Measurements from ENCODE around the gene ZDHHC3. TPM values are rescaled to one million over a fixed set of nuclear protein-coding genes. Genes with fewer than 3 reads are reported as not detected.

The ZDHHC3 gene
- total RNA-seq, 1 donor from 2014 or later: 63.7 TPM

- Mint-ChIP-seq H3K27ac (no peak overlapping the region), H3K27me3 (ENCODE audit: low read depth) (no peaks in the 10 kb centered on the region), H3K36me3 (no peaks in the 10 kb centered on the region), H3K9me3 (no peaks in the 10 kb centered on the region), H3K4me3 (no peak overlapping the region), H3K4me1 (no peaks in the 10 kb centered on the region)
- DNase-seq (ENCODE audit: low spot score in 2 of 2, unreplicated experiment in 2 of 2): no peak
- no peak for TF ChIP-seq CTCF (IDR thresholded peaks at IDR 0.05; ENCODE audit: unreplicated experiment)
Observed at GRCh38 chr3:44875596-44875995, 100.4 kb downstream of the ZDHHC3 start.

Other genes with a start within 250 kb of the ZDHHC3 start
- gene ZNF501, start 246.5 kb downstream of the ZDHHC3 start, total RNA-seq: 4.0 to 6.2 TPM (median 4.8 TPM) in 3 replicates
- gene KIAA1143, start 214.6 kb downstream of the ZDHHC3 start, total RNA-seq: 35.8 to 41.4 TPM (median 36.4 TPM) in 3 replicates
- 10.6 to 11.3 TPM (median 10.7 TPM) in 3 replicates for gene KIF15, start 214.4 kb downstream of the ZDHHC3 start, total RNA-seq
- 17.7 to 20.2 TPM (median 18.8 TPM) in 3 replicates for gene TMEM42, start 114.3 kb downstream of the ZDHHC3 start, total RNA-seq
- gene TGM4, start 101.6 kb downstream of the ZDHHC3 start, total RNA-seq: 0.09 TPM in 1 of 3 replicates, not detected in the others
- gene EXOSC7, start 70 bp upstream of the ZDHHC3 start, total RNA-seq: 53.6 TPM in 3 replicates
- 0.60 to 1.2 TPM (median 0.66 TPM) in 3 replicates for gene CLEC3B, start 50.1 kb upstream of the ZDHHC3 start, total RNA-seq
- gene CDCP1, start 170.2 kb upstream of the ZDHHC3 start, total RNA-seq: 1.3 to 1.4 TPM (median 1.3 TPM) in 3 replicates

Measured in mesothelial cell of epicardium (in vitro differentiated cells).